Right ventricle myocardium superior (tissue), 1 donor: ENCODE results near the gene KIT. TPM values are rescaled to one million over a fixed set of nuclear protein-coding genes. Genes with fewer than 3 reads are reported as not detected.
"Not testable (repeated sequence)": the region's sequence is repeated elsewhere in the genome, so short reads cannot be mapped to it uniquely, and the experiment has no call there.

Experiments
- ATAC-seq: fragments of 200-7000 bp; cut with Tn5 transposase; one replicate; pipeline ENCODE4 v1.9.1; 2020; ENCODE audit warnings: mild to moderate bottlenecking; ENCODE audit not compliant: poor library complexity
- DNase-seq: peaks from one replicate; pipeline ENCODE4 v3.0.0-alpha.2; 2020
- intact Hi-C: fragments of 100-400 bp; cut with DNase I; formaldehyde crosslinking; loops from one replicate; pipeline ENCODE4 v1.11.2; 2022
- long read RNA-seq: library from polyadenylated mRNA; unstranded; transcript quantifications from one replicate; pipeline ENCODE4 v2.0.0, GENCODE V29; 2021
- total RNA-seq: library from RNA; stranded (reverse); fragmentation: NEBNext Ultra II Directional; extraction: Animal tissue kit (Norgen Biotek cat#: 25700); gene quantifications from one replicate; pipeline ENCODE4 v1.2.1, GENCODE V29; 2021
- donor health status: DM: no; HTN: yes; CAD: no; lungs with severe emphysema.

Gene KIT
- 1.6 TPM for total RNA-seq
- long read RNA-seq, full-length matches to known transcripts, result 1 of 2 reads
- long read RNA-seq, partial matches to known transcripts, result 1 of 2 reads
- long read RNA-seq, other reads (novel, unspliced or antisense), result 0 of 2 reads

GRCh38 chr4:54657551-54658251 is at the start of gene KIT:
KIT (plus strand) TSS chr4:54657957; CDS start chr4:54658015, 58 bp downstream.
- intact Hi-C loops, result no loop called here
- peak; percentile 68 for ATAC-seq

GRCh38 chr4:54609310-54609709 is 48.4 kb upstream of the KIT start:
- intact Hi-C loops, result no loop called here
- DNase-seq (no peak), ATAC-seq (no peak)

More at GRCh38 chr4:54657551-54658251, at the start of gene KIT:
- peak; percentile 44 for DNase-seq

- DNase-seq (no peak), ATAC-seq (no peak)
- intact Hi-C loops, result no loop called here
Measured at GRCh38 chr4:54614149-54614548, 43.6 kb upstream of the KIT start.

GRCh38 chr4:54620773-54621172 is 37.0 kb upstream of the KIT start:
- intact Hi-C loops, result no loop called here
- DNase-seq, result no peak
- ATAC-seq, result no peak

GRCh38 chr4:54625391-54625790 is 32.4 kb upstream of the KIT start:
- ATAC-seq, result peak; percentile 79
- intact Hi-C loops, result no loop called here
- no peak for DNase-seq

GRCh38 chr4:54626113-54626512 is 31.6 kb upstream of the KIT start:
- ATAC-seq (peak; percentile 29), DNase-seq (no peak)
- intact Hi-C loops, result no loop called here

GRCh38 chr4:54632537-54632936 is 25.2 kb upstream of the KIT start:
- DNase-seq (no peak), ATAC-seq (no peak)
- intact Hi-C loops, result no loop called here

- intact Hi-C loops, DNase-seq, ATAC-seq: not testable (repeated sequence)
Measured at GRCh38 chr4:54633102-54633740, 24.5 kb upstream of the KIT start.

GRCh38 chr4:54635318-54635717 is 22.4 kb upstream of the KIT start:
- DNase-seq (no peak), ATAC-seq (no peak)
- intact Hi-C loops, result no loop called here

GRCh38 chr4:54637325-54637724 is 20.4 kb upstream of the KIT start:
- DNase-seq, result no peak
- no peak for ATAC-seq
- intact Hi-C loops, result no loop called here

- DNase-seq, ATAC-seq, intact Hi-C loops: not testable (repeated sequence)
Measured at GRCh38 chr4:54641101-54641500, 16.7 kb upstream of the KIT start.

GRCh38 chr4:54643172-54643571 is 14.6 kb upstream of the KIT start:
- intact Hi-C loops, result no loop called here

GRCh38 chr4:54643958-54644751 is 13.6 kb upstream of the KIT start:
- DNase-seq (no peak), ATAC-seq (peak; percentile 25)
- intact Hi-C loops, result no loop called here

More at GRCh38 chr4:54643172-54643571, 14.6 kb upstream of the KIT start:
- DNase-seq (no peak), ATAC-seq (no peak)

- no peak for DNase-seq
- ATAC-seq, result no peak
- intact Hi-C loops, result no loop called here
Measured at GRCh38 chr4:54645830-54646229, 11.9 kb upstream of the KIT start.

- DNase-seq, result no peak
- no peak for ATAC-seq
- intact Hi-C loops, result no loop called here
Measured at GRCh38 chr4:54647070-54647469, 10.7 kb upstream of the KIT start.

GRCh38 chr4:54651050-54651449 is 6.7 kb upstream of the KIT start:
- intact Hi-C loops, result no loop called here
- DNase-seq (no peak), ATAC-seq (no peak)

GRCh38 chr4:54654753-54655152 is 3.0 kb upstream of the KIT start:
- DNase-seq, result no peak
- intact Hi-C loops, result no loop called here
- ATAC-seq, result no peak

GRCh38 chr4:54657185-54657550 is 589 bp upstream of the KIT start:
- no peak for DNase-seq
- no peak for ATAC-seq
- intact Hi-C loops, result no loop called here

- intact Hi-C loops, result no loop called here
- ATAC-seq (peak; percentile 93), DNase-seq (peak; percentile 76)
Measured at GRCh38 chr4:54658252-54659093, 716 bp downstream of the KIT start.
